HepG2 (cell line): ENCODE results near the gene TRIM31. TPM values are rescaled to one million over a fixed set of nuclear protein-coding genes. Genes with fewer than 3 reads are reported as not detected.

ENCODE experiments used
- CREM ChIP-seq, 2 experiments: sonication (generic) in 1 of 2; formaldehyde crosslinking in 1 of 2; IDR thresholded peaks; 2 replicates each; pipeline versions ENCODE4 v1.4.0 to v1.6.1; 2016 to 2020; ENCODE audit warnings: antibody characterized with exemption in 1 of 2, mild to moderate bottlenecking in 1 of 2, missing genetic modification reagents in 1 of 2
- EZH2 ChIP-seq: conservative IDR thresholded peaks from 2 replicates; pipeline ENCODE4 v1.6.1; 2012; ENCODE audit warnings: mild to moderate bottlenecking, low read depth, low read length, moderate library complexity
- FLYWCH1 ChIP-seq: sonication (generic); formaldehyde crosslinking; IDR thresholded peaks from 2 replicates; pipeline ENCODE4 v1.8.1; 2023; ENCODE audit warnings: mild to moderate bottlenecking, missing genetic modification reagents
- IRF9 ChIP-seq: sonication (generic); formaldehyde crosslinking; IDR thresholded peaks from 2 replicates; pipeline ENCODE4 v1.8.0; 2022; ENCODE audit warnings: missing genetic modification reagents, mild to moderate bottlenecking, borderline replicate concordance
- KIAA2018 ChIP-seq: sonication (generic); formaldehyde crosslinking; IDR thresholded peaks from 2 replicates; pipeline ENCODE4 v1.5.0; 2020; ENCODE audit warnings: mild to moderate bottlenecking, missing genetic modification reagents, borderline replicate concordance
- MIXL1 ChIP-seq: IDR thresholded peaks from 2 replicates; pipeline ENCODE4 v1.6.1; 2016
- RARG ChIP-seq: sonication (generic); formaldehyde crosslinking; IDR thresholded peaks from 2 replicates; pipeline ENCODE4 v1.4.0; 2020; ENCODE audit warnings: low read depth, mild to moderate bottlenecking, missing genetic modification reagents
- REL ChIP-seq: sonication (generic); formaldehyde crosslinking; conservative IDR thresholded peaks from 2 replicates; pipeline ENCODE4 v1.8.0; 2022; ENCODE audit warnings: mild to moderate bottlenecking, missing genetic modification reagents, moderate library complexity
- SMC3 ChIP-seq: IDR thresholded peaks from 2 replicates; pipeline ENCODE4 v1.6.1; 2011; ENCODE audit warnings: low read length, improper control_type of control experiment
- ZNF136 ChIP-seq: sonication (generic); formaldehyde crosslinking; IDR thresholded peaks from 2 replicates; pipeline ENCODE4 v1.8.1; 2022; ENCODE audit warnings: low read depth, mild to moderate bottlenecking, moderate library complexity, missing genetic modification reagents
- ZNF251 ChIP-seq: sonication (generic); formaldehyde crosslinking; IDR thresholded peaks from 2 replicates; pipeline ENCODE4 v1.9.0; 2021; ENCODE audit warnings: mild to moderate bottlenecking, missing genetic modification reagents
- ZNF331 ChIP-seq: sonication (generic); formaldehyde crosslinking; IDR thresholded peaks from 2 replicates; pipeline ENCODE4 v1.4.0; 2020; ENCODE audit warnings: missing genetic modification reagents
- ZNF33A ChIP-seq: sonication (generic); formaldehyde crosslinking; IDR thresholded peaks from 2 replicates; pipeline ENCODE4 v1.5.1; 2020; ENCODE audit warnings: missing genetic modification reagents, mild to moderate bottlenecking, moderate library complexity, borderline replicate concordance
- ZNF687 ChIP-seq: sonication (generic); formaldehyde crosslinking; IDR thresholded peaks from 2 replicates; pipeline ENCODE4 v1.5.1; 2020; ENCODE audit warnings: mild to moderate bottlenecking, missing genetic modification reagents, moderate library complexity
- ZSCAN30 ChIP-seq: sonication (generic); formaldehyde crosslinking; IDR thresholded peaks from 2 replicates; pipeline ENCODE4 v1.5.0; 2020; ENCODE audit warnings: mild to moderate bottlenecking, missing genetic modification reagents
- polyA plus RNA-seq, 8 experiments: library from polyadenylated mRNA; depleted of rRNA in 3 of 8; stranded (reverse) in 7 of 8; unstranded in 1 of 8; fragments of >200 nt; fragmentation: Illumina TruSeq in 4 of 8; extraction: Trizol in 4 of 8; gene quantifications; 2 replicates each; pipeline versions ENCODE4 v1.2.1 to v1.2.3, GENCODE V29; 2011 to 2016; ENCODE audit warnings: low read depth in 4 of 8, missing spikeins in 1 of 8, mixed read lengths in 1 of 8; ENCODE audit not compliant: insufficient read depth in 1 of 8
- total RNA-seq, 5 experiments: library from RNA; depleted of rRNA; stranded (reverse); fragments of >200 nt; fragmentation: Illumina TruSeq; extraction: Trizol; gene quantifications; 2 replicates each; pipeline ENCODE4 v1.2.3, GENCODE V29; 2016; ENCODE audit warnings: low read depth in 1 of 5

Gene TRIM31
- total and polyA plus RNA-seq, 2 of the 13 experiments (the other 11 are each of a cell fraction or from before 2014, with no cell fraction given): 0.13 to 0.51 TPM

- TF ChIP-seq KIAA2018 (no peak), ZNF331 (CRISPR knock-in tag) (no peak), ZNF687 (peak; percentile 33; the same call in 1 of the 2 replicates), FLYWCH1 (no peak), ZNF33A (CRISPR knock-in tag) (no peak), ZNF136 (CRISPR knock-in tag) (no peak), ZSCAN30 (0 out of 2 replicates have a peak, but pooled peaks have one; percentile 50), ZNF251 (no peak), RARG (CRISPR knock-in tag) (no peak), EZH2 (no peak), REL (CRISPR knock-in tag) (no peak), IRF9 (CRISPR knock-in tag) (peak; percentile 35; the same call in 1 of the 2 replicates), MIXL1 (CRISPR knock-in tag) (no peak), SMC3 (no peak), CREM (IDR thresholded peaks at IDR 0.05) (no peak), CREM (CRISPR knock-in tag; IDR thresholded peaks at IDR 0.05) (no peak)
These were observed 36.8 kb downstream of the TRIM31 start (continued) for GRCh38 chr6:30075790-30076732.
